RKO (cell line): ENCODE results near the gene ING1.
"Not testable (repeated sequence)": the region's sequence is repeated elsewhere in the genome, so short reads cannot be mapped to it uniquely, and the experiment has no call there.

ENCODE experiments used
- DNase-seq: peaks from one replicate; pipeline ENCODE4 v3.0.0-alpha.2; 2016; ENCODE audit warnings: low spot score

The ING1 gene

DNA sequence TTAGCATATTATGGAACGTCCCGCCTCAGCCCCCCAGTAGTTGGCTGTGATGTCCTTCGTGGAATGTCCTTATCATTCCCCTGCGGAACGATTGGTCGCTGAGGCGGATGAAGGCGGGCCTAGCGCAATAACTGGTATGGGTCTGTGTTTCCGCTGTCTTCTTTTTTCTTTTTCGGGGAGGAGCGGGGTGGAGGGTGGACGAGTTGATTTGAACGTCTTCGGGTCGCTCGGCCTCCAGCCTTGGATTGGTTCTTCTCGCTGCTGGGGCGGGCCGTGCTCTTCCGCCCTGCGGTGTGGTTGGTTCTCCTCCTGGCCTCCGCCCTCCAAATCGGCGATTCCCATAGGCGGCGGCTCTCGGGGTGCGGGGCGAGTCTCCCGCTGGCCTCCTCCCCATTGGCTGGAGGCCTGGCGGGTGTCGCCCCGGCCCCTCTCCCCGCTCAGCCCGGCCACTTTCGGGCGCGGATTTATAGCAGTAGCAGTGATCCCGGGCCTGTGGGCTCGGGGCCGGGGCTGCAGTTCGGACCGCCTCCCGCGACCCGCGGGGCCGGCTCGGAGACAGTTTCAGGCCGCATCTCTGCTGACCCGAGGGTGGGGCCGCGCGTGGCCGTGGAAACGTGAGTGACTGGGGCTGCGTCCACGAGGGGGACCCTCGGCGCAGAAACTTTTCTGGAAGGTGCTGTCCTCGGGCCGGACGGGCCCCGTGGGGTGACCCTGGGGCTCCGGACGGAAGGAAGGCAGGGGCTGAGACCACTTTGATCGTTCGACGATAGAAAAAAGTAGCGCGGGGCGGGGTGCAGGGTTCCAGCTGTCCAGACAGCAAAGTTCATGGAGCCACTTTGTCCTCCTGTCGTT is 2.1 kb downstream of the ING1 start:
- peak; percentile 99 for DNase-seq

DNA sequence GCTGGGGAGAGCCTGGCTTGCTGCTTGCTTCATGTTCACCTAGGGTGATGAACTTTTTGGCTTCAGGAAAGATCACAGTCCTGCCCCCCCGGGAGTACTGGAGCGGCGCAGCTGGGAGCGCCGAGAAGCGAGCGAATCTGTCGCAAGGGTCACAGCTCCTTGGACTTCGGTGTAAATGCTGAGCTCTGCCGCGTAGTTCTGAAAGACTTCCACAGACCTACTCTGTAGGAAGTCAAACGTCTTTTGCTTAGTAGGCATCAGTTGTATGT is 2.7 kb downstream of the ING1 start:
- DNase-seq = peak; percentile 55

DNA sequence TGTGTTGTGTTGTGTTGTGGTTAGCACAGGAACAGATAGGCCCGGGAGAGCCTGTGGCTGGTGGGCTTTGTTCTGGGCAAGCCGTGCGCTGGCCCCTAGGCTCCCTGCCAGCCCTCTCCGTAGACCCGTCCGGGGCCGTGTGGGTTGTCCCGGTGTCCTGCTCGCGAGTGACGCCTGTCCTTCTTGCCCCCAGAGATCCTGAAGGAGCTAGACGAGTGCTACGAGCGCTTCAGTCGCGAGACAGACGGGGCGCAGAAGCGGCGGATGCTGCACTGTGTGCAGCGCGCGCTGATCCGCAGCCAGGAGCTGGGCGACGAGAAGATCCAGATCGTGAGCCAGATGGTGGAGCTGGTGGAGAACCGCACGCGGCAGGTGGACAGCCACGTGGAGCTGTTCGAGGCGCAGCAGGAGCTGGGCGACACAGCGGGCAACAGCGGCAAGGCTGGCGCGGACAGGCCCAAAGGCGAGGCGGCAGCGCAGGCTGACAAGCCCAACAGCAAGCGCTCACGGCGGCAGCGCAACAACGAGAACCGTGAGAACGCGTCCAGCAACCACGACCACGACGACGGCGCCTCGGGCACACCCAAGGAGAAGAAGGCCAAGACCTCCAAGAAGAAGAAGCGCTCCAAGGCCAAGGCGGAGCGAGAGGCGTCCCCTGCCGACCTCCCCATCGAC is 5.7 kb downstream of the ING1 start:
- no peak for DNase-seq

DNA sequence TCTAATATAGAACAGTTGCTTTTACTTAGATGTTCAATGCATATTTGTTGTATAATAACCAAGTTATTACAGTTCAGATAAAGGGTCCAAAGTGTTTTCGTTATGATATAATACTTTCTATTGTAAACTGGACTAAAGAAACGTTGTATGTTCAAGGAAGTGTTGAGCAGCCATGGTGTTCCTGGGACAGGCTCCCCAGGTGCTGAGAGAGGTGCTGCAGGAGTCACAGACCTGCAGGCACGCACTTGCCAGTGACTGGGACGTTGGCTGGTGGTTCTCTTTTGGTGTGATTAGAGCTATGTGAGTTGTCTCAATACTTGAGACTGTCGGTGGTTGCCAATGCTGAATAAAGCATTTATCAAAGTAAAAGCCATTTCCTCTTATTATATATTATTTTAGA is 9.5 kb downstream of the ING1 start:
- no peak for DNase-seq

DNA sequence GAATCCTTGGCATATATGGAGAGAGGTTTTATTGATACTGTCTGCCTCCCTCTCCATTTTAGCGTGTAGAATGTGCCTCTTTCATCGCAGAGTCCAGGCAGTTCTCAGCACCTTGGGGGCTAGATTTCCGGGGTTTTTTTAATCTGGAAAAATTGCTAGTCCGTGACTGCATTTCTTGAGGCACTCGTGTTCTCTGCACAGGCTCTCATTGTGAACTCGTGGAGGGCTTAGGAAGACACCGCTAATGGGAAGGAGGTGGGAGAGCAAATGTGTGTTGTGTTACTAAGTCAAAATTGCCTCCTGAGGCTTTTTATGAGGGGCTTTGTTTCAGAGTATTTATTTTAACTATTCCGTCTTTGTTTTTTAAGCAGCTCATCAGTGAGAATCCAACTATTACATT is 10.1 kb downstream of the ING1 start:
- no peak for DNase-seq

DNA sequence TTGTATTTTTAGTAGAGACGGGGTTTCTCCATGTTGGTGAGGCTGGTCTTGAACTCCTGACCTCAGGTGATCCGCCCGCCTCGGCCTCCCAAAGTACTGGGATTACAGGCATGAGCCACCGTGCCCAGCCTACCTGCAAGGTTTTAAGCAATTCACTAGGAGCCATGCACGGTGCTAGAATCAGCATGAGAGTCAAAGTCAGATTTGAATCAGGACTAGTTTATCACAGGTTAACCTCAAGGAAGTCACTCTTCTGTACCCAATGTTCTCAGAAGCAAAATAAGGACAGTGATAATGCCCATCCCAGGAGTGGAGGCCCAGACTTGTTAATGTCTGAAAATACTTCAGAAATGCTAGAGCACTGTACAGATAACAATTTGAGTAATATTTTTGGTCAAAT is 12.7 kb downstream of the ING1 start:
- DNase-seq = not testable (repeated sequence)

DNA sequence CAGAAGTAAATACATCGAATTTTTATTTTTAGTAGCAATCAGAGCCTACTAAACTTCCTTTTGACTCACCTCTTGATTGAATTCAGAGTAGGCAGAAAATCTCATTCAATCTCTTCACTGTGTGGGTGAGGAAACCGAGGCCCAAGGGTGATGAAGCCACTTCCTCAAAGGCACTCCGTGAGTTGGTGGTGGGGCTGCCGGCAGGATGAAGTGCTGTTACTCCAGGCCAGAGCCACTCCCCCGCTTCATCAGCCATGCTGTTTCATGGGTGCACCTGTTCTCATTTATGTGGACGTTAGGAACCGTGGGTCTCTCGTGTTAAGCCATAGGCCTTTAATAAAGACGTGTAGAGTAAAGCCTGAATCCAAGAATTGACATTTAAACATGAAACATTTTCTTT is 13.2 kb downstream of the ING1 start:
- DNase-seq = no peak

DNA sequence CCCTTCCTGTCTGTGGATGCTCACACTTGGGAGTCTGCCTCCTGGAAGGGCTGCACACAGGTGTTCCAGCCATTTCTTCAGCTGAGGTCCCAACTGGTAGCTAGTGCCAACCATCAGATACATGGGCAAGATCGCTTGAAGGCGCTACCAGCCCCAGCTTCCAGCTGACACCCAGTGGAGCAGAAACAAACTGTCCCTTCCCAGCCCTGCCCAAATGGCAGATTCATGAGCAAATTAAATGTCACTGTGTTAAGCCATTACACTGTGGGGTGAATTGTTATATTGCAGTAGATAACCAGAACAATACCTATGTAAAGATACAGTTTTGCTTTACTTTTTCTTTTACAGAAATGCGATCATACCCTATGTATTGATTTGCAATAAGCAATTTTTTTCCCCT is 17.6 kb downstream of the ING1 start:
- DNase-seq = no peak

DNA sequence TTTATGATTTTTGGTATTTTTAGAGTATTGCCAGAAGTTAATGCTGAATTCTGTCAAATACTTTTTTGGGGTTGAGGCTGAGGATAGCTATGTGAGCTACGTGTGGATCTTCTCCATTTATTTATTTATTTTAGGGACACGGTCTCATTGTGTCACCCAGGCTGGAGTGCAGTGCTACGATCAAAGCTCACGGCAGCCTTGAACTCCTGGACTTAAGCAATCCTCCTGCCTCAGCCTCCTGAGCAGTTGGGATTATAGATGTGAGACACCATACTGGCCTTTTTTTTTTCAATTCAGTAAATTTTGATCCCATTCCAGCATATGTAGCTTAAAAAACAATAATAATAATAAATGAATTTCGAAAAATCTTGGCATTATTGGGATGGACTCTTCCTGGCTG is 21.1 kb downstream of the ING1 start:
- DNase-seq = no peak

DNA sequence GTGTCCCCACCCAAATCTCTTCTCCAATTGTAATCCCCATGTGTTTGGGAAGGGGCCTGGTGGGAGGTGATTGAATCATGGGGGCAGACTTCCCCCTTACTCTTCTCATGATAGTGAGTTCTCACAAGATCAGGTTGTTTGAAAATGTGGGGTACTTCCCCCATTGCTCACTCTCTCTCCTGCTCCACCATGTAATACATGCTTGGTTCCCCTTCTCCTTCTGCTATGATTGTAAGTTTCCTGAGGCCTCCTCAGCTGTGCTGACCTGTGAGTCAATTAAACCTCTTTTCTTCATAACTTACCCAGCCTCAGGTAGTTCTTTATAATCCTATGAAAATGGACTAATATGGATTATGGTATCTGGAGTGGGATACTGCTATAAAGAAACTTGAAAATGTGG is 24.1 kb downstream of the ING1 start:
- DNase-seq = no peak

DNA sequence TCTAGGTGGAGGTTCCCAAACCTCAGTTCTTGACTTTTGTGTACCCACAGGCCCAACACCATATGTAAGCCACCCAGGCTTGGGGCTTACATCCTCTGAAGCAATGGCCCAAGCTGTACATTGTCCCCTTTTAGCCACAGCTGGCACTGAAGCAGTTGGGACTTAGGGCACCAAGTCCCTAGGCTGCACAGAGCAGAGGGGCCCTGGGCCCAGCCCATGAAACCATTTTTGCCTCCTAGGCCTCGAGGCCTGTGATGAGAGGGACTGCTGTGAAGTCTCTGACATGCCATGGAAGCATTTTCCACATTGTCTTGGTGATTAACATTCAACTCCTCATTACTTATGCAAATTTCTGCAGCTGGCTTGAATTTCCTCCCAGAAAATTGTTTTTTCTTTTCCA is 30.2 kb downstream of the ING1 start:
- no peak for DNase-seq

DNA sequence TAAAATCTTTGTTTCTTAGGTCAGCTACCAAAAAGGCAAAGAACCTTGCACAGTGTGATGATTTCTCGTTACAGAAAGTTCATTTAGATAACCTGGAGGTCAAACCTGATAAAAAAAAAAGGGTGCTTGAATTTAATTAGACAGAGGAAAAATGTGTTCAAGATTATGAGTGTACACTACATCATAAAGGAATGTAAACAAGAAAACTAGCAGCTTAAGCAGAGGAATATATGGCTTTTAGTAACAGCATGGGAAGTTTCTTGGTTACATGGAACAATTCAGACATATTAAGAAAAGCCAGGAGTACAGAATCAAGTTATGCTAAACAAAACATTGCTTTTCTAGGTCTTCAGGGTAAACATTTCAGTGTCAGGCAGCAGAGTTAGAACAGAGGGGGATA is 32.9 kb downstream of the ING1 start:
- no peak for DNase-seq

DNA sequence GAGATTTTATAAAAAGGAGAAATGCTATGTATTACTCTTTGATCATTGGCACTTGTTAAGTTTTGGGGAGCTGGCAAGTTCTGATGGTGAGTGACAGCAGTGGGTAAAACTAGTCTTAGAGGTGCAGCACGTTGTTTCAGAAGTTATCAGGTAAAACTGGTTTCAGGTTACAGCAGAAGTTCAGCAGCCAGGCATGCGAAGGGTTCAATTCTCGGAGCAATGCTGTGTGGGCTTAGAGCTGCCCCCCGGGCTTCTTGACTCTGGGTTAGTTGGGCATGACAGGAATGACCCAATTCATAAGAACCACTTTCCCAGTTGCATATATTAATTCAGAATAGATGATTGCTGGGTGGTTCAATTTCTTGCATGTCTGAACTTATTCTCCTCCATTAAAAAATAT is 34.8 kb downstream of the ING1 start:
- no peak for DNase-seq

DNA sequence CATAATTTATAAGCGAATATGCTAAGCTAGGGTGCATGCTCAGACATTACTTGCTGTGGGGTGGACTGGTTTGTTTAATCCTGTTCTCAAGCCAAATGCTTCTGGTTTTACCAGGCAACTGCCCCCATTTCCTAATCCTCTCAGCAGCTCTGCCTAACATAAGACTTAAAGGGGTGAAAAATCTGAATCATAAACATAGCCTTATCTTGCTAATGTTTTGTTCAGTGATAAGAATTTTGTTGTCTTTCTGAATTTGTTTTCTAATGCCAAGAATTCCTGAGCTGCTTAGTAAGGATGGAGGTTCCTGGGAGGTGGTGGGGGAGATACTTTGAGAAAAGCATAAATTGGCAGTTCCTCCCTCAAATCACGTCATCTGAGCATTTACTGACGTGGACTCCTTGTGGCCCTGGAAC is 42.7 kb downstream of the ING1 start:
- no peak for DNase-seq

DNA sequence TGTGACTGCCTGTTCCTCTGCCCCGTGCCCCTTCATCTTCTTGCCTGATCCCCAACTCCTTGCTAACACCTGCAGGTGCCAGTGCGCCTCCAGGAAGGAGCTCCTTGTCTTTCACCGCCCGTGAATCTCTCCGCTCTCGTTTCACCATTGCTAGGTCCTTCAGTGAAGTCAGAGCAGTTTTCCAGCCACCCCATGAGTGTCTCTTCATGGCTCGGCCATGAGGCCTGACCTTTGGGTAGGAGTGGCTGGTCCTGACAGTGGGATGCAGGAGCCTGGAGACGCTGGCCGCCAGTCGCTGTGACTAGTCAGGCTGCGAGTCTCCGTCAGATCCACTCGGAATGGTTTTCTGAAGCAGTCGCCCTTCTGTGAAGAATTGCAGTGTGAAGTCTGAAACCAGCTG is 43.8 kb downstream of the ING1 start:
- no peak for DNase-seq

DNA sequence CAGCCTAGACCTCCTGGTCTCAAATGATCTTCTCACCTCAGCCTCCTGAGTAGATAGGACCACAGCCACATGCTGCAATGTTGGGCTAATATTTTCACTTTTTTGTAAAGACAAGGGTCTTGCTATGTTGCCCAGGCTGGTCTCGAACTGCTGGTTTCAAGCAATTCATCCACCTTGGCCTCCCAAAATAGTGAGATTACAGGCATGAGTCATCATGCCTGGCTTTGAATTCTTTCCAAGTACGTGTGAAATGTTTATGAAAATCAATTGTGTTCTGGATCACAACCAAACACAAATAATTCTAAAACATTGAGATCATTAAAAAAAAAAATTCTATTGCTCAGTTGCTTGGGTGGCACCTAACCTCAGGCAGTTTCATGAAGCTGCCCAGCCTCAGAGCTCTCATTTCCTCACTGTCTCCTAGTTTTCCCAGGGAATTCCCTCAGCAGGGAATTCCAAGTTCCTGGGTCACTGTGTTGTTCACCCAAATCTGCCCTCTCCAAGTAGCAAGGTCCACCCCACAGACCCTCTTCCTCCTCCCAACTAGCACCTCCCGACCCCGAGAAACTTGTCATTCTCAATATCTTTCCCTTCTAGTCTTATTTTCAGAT is 44.8 kb downstream of the ING1 start:
- DNase-seq = no peak

DNA sequence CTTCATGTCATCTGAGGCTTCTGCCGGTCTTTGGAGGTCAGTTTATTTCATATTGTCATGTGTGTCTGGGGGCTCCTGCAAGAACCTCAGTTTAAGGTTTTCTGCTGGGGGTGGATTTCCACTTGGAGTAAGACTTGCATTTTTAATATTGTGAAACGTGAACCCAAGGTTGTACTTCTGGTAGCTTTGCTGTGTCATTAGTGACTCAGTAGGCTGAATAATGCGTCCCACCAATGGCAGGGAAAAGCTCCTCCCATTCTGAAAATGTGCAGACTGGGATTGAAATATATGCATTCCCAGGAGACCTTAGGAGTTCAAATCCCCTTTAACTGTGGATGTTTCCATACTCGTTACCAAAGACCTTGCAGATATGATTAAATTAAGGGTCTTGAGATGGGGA is 46.2 kb downstream of the ING1 start:
- DNase-seq = peak; percentile 32

DNA sequence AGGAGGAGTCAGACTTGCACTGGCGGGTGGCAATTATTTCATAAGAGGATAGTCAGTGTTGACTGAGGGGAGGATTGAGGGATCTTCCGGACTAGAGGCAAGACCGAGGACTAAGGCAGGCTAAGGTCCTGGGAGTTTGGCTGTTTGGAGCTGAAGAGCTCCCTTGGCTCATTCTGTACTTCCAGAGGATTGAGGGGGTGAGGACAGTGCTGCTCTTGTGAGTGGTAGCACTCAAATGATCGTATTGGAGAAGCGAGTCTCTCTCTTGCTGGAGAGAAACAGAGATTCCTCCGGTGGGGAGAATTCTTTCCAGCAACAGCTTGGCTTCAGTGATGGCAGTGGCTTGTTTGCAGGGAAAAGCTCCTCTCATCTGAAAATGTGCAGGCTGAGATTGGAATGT is 47.1 kb downstream of the ING1 start:
- no peak for DNase-seq

DNA sequence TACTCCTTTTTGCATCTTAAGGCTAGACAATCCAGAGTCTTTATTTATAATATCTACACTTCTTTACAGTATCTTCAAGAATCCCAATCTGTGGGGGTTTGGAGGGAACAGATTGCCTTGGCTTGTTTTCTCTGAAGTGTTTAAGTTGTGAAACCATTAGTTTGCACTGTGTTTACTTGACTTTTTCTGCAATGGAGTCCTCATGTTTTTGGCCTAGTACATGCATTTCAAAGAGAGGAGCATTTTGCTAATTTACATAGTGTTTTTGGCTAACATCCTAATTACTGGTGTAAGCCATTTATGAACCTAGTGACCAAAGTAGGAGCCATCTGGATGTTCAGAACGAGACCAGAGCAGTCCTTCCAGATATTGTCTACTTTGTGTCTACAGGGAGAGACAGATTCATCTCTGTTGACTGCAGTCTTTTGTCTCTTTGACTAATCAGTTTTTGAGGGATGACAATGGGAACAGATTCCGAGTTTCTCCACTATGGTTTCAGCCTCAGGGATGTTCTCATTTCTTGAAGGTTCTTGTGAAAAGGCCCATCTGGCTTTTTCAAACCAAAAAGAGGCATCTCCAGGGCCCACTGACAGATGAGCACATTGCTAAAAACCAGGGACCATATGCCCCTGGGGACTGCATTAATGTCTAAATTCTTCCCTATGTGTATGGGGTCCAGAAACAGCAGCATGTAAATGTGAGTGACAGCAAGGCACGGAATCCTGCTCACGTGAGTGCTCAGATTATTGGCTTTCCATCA is 53.4 kb downstream of the ING1 start:
- no peak for DNase-seq

DNA sequence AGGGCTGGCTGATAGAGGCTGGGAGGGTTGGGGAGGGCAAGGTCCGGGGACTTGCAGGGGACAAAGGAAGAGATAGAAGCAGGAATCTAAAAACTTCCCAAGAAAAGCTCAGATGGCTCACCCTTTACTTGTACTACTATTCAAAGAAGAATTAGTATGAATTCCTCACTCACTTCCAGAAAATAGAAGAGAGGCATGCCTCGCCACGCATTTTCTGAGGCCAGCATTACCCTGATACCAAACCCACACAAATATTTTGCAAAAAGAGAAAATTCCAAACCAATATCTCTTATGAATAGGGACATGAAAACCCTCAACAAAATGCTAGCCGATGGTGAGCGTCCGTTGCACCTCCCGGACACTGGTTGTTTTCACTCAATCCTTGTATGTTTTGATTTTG is 54.0 kb downstream of the ING1 start:
- no peak for DNase-seq

DNA sequence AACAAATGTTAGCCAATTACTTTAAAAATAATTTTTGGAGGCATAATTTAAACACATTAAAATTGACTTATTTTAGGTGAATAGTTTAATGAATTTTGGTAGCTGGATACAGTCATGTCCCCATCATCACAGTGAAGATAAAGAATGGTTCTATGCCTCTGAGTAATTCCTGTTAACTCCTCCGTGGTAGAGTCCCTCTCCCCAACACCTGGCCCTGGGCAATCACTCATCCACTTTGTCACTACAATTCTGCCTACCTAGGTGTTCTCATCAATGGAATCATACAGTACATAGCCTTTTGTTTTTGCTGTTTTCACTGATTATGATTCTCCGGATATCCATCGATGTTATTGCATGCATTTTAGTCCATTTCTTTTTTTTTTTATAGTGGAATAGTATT is 55.6 kb downstream of the ING1 start:
- DNase-seq = no peak

DNA sequence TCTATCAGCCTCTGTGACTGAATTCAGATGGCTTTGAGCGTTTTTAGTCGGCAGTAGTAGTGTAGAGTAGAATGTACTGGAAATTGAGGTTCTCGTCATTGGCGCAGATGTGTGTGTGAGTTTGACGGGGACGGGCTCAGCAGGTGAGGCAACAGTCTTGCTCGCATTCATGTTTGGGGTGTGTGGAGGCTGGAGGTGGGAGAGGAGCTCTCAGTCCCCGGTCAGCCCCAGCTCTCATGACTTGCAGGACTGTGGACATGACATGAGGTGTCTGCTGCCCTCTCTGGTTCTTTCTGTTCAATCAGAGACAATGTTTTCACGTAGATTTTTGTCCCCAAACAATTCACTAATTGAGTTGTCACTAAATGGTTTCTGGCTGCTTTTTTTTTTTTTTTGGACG is 57.2 kb downstream of the ING1 start:
- no peak for DNase-seq

DNA sequence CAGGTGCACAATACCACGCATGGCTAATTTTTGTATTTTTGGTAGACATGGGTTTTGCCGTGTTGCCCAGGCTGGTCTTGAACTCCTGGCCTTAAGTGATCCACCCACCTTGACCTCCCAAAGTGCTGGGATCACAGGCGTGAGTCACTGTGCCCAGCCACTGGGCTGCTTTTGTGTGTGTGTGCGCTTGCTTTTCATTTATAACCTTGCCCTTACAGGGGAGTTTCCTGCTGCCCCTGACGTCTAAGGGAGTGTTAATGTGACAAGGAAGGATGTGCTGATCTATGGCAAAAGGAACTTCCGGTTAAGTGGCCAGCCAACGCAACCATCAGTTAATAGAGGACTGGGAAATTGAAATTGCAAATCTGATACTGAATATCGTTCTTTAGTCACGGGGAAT is 57.7 kb downstream of the ING1 start:
- DNase-seq = no peak
